Ovary (tissue), 3 donors: ENCODE measurements around the gene FARP1.

ENCODE experiments used
- POLR2A ChIP-seq: fragments of 450-650 bp; IDR thresholded peaks from one replicate; pipeline ENCODE4 v1.6.1; 2017; ENCODE audit warnings: antibody characterized with exemption, mild to moderate bottlenecking, moderate library complexity
- TF ChIP-seq, protein P1 (sequence below), 3 donors: fragments of 450-650 bp in 2 of 3; fragments of 200-600 bp in 1 of 3; IDR thresholded peaks; one replicate each; pipeline versions ENCODE4 v1.5.1 to v1.8.0; 2016 to 2022; ENCODE audit warnings: antibody characterized with exemption in 3 of 3, mild to moderate bottlenecking in 1 of 3
- donor health status: DM: no; HTN: no; CAD: no.

- TF ChIP-seq, protein P1, sequence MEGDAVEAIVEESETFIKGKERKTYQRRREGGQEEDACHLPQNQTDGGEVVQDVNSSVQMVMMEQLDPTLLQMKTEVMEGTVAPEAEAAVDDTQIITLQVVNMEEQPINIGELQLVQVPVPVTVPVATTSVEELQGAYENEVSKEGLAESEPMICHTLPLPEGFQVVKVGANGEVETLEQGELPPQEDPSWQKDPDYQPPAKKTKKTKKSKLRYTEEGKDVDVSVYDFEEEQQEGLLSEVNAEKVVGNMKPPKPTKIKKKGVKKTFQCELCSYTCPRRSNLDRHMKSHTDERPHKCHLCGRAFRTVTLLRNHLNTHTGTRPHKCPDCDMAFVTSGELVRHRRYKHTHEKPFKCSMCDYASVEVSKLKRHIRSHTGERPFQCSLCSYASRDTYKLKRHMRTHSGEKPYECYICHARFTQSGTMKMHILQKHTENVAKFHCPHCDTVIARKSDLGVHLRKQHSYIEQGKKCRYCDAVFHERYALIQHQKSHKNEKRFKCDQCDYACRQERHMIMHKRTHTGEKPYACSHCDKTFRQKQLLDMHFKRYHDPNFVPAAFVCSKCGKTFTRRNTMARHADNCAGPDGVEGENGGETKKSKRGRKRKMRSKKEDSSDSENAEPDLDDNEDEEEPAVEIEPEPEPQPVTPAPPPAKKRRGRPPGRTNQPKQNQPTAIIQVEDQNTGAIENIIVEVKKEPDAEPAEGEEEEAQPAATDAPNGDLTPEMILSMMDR (IDR thresholded peaks at IDR 0.05) = no peak
- no peak for TF ChIP-seq POLR2A
These were observed 256.9 kb downstream of the FARP1 start for GRCh38 chr13:98399756-98400155.
